Mesendoderm (in vitro differentiated cells): ENCODE data around the gene HS6ST3.

Experiments
- DNase-seq: peaks from one replicate; pipeline ENCODE4 v3.0.0; 2013
- H2AK5ac ChIP-seq: 2 replicates; pipeline ENCODE4 v1.6.1; 2013; ENCODE audit warnings: low read length, inconsistent platforms
- H2BK120ac ChIP-seq: 2 replicates; pipeline ENCODE4 v1.6.1; 2013; ENCODE audit warnings: low read depth, mild to moderate bottlenecking, low read length, moderate library complexity, mixed read lengths
- H2BK15ac ChIP-seq: replicated peaks from 2 replicates; pipeline ENCODE4 v1.6.1; 2013; ENCODE audit warnings: low read depth, mild to moderate bottlenecking, moderate library complexity
- H2BK5ac ChIP-seq: 2 replicates; pipeline ENCODE4 v1.6.1; 2013; ENCODE audit warnings: low read length, inconsistent platforms
- H3K18ac ChIP-seq: 2 replicates; pipeline ENCODE4 v1.6.1; 2013; ENCODE audit warnings: mild to moderate bottlenecking, low read length, mixed read lengths
- H3K23ac ChIP-seq: one replicate; pipeline ENCODE4 v1.6.1; 2013; ENCODE audit warnings: low read length
- H3K27ac ChIP-seq: 2 replicates; pipeline ENCODE4 v1.5.1; 2013; ENCODE audit warnings: low read depth, mild to moderate bottlenecking, inconsistent platforms, low read length, moderate library complexity
- H3K27me3 ChIP-seq: 2 replicates; pipeline ENCODE4 v1.6.1; 2013; ENCODE audit warnings: low read length, control low read depth, mild to moderate bottlenecking, inconsistent platforms; ENCODE audit not compliant: insufficient read depth, poor library complexity
- H3K36me3 ChIP-seq: 2 replicates; pipeline ENCODE4 v1.6.1; 2013; ENCODE audit warnings: low read length, inconsistent platforms; ENCODE audit not compliant: control insufficient read depth, insufficient read depth
- H3K4ac ChIP-seq: one replicate; pipeline ENCODE4 v1.6.1; 2013; ENCODE audit warnings: low read depth, mild to moderate bottlenecking, low read length, moderate library complexity
- H3K4me1 ChIP-seq: 2 replicates; pipeline ENCODE4 v1.6.1; 2013; ENCODE audit warnings: low read depth, low read length, inconsistent platforms; ENCODE audit not compliant: control insufficient read depth
- H3K4me2 ChIP-seq: 2 replicates; pipeline ENCODE4 v1.6.1; 2013; ENCODE audit warnings: low read length
- H3K4me3 ChIP-seq: 2 replicates; pipeline ENCODE4 v1.5.1; 2013; ENCODE audit warnings: mild to moderate bottlenecking, low read length
- H3K56ac ChIP-seq: one replicate; pipeline ENCODE4 v1.6.1; 2013; ENCODE audit warnings: low read length
- H3K79me1 ChIP-seq: 2 replicates; pipeline ENCODE4 v1.6.1; 2013; ENCODE audit warnings: low read length, inconsistent platforms
- H3K79me2 ChIP-seq: 2 replicates; pipeline ENCODE4 v1.6.1; 2013; ENCODE audit warnings: mild to moderate bottlenecking, low read length; ENCODE audit not compliant: control insufficient read depth, insufficient read depth
- H3K9ac ChIP-seq: 2 replicates; pipeline ENCODE4 v1.6.1; 2013; ENCODE audit warnings: low read length, inconsistent platforms
- H4K5ac ChIP-seq: one replicate; pipeline ENCODE4 v1.6.1; 2013; ENCODE audit warnings: low read length
- H4K8ac ChIP-seq: one replicate; pipeline ENCODE4 v1.6.1; 2013; ENCODE audit warnings: low read depth, mild to moderate bottlenecking, control low read depth, low read length, moderate library complexity
- WGBS: extraction: QIAGEN DNeasy Blood & Tissue Kit; methylation state at CpG from one replicate; pipeline ENCODE4 v1.1.7; 2013; ENCODE audit warnings: low lambda C conversion rate, missing lambda C conversion rate; ENCODE audit not compliant: insufficient coverage; ENCODE audit errors: extremely low coverage; 5-methylcytosine and 5-hydroxymethylcytosine counted together

HS6ST3 gene

GRCh38 chr13:96862999-96863398 is 773.1 kb downstream of the HS6ST3 start:
- H3K79me2 ChIP-seq: no peaks in the 10 kb centered on the region
- no peak overlapping the region for H4K8ac ChIP-seq
- no peak overlapping the region for H3K4me3 ChIP-seq
- H3K56ac ChIP-seq: no peak overlapping the region
- no peaks in the 10 kb centered on the region for H3K36me3 ChIP-seq
- H2BK5ac ChIP-seq: no peak overlapping the region
- no peaks in the 10 kb centered on the region for H3K4me1 ChIP-seq
- H3K4ac ChIP-seq: no peak overlapping the region
- no peak for DNase-seq
- H2BK120ac ChIP-seq: no peak overlapping the region
- no peak overlapping the region for H3K27ac ChIP-seq
- H3K79me1 ChIP-seq: no peaks in the 10 kb centered on the region
- WGBS: no CpG with 5 or more reads among the region's 1 CpG
- no peak overlapping the region for H2BK15ac ChIP-seq
- no peak overlapping the region for H3K9ac ChIP-seq
- H3K4me2 ChIP-seq: no peak overlapping the region
- H4K5ac ChIP-seq: no peak overlapping the region
- H3K18ac ChIP-seq: no peak overlapping the region
- no peak overlapping the region for H3K23ac ChIP-seq
- no peak overlapping the region for H2AK5ac ChIP-seq
- H3K27me3 ChIP-seq: no peaks in the 10 kb centered on the region

GRCh38 chr13:96871469-96871868 is 781.6 kb downstream of the HS6ST3 start:
- no peak for DNase-seq
- Histone ChIP-seq H2AK5ac (no peak overlapping the region), H2BK5ac (no peak overlapping the region), H3K56ac (no peak overlapping the region), H2BK120ac (no peak overlapping the region), H3K4ac (no peak overlapping the region), H4K5ac (no peak overlapping the region), H4K8ac (no peak overlapping the region), H3K23ac (no peak overlapping the region), H3K4me3 (no peak overlapping the region), H3K27me3 (no peaks in the 10 kb centered on the region), H3K27ac (no peak overlapping the region), H3K79me1 (no peaks in the 10 kb centered on the region), H2BK15ac (no peak overlapping the region), H3K9ac (no peak overlapping the region), H3K79me2 (no peaks in the 10 kb centered on the region), H3K36me3 (no peaks in the 10 kb centered on the region), H3K4me2 (no peak overlapping the region), H3K18ac (no peak overlapping the region), H3K4me1 (no peaks in the 10 kb centered on the region)
- WGBS: no CpG with 5 or more reads among the region's 2 CpGs

GRCh38 chr13:96880419-96880818 is 790.5 kb downstream of the HS6ST3 start:
- Histone ChIP-seq H3K4ac (no peak overlapping the region), H3K4me2 (no peak overlapping the region), H3K27me3 (no peaks in the 10 kb centered on the region), H3K9ac (no peak overlapping the region), H3K4me3 (no peak overlapping the region), H3K36me3 (no peaks in the 10 kb centered on the region), H3K79me2 (no peaks in the 10 kb centered on the region), H2BK15ac (no peak overlapping the region), H4K5ac (no peak overlapping the region), H2BK5ac (no peak overlapping the region), H3K23ac (no peak overlapping the region), H3K4me1 (no peaks in the 10 kb centered on the region), H2AK5ac (no peak overlapping the region), H3K79me1 (no peaks in the 10 kb centered on the region), H3K27ac (no peak overlapping the region), H4K8ac (no peak overlapping the region), H3K56ac (no peak overlapping the region), H3K18ac (no peak overlapping the region), H2BK120ac (no peak overlapping the region)
- DNase-seq: no peak
